A549 (cell line): ENCODE measurements around the gene ZNF697. TPM values are rescaled to one million over a fixed set of nuclear protein-coding genes. Genes with fewer than 3 reads are reported as not detected.

Experiments used
- ATAC-seq, 2 experiments: fragments of 200-7000 bp in 1 of 2; fragments of >200 bp in 1 of 2; cut with Nextera tagmentation in 1 of 2; cut with Tn5 transposase in 1 of 2; 3 replicates each; pipeline versions ENCODE4 v1.8.0 to v1.9.1; 2018 to 2020; ENCODE audit warnings: mild to moderate bottlenecking in 1 of 2, moderate library complexity in 1 of 2
- CTCF ChIA-PET: fragments of 300-600 bp; sonication (Branson Sonifier 250); formaldehyde crosslinking; extraction: SDS; loops from one replicate; lab custom pipeline; 2021; ENCODE audit warnings: antibody characterized with exemption, inconsistent platforms; lab: Yijun Ruan, JAX
- POLR2A ChIA-PET: fragments of 350-600 bp; formaldehyde crosslinking; extraction: SDS; loops from one replicate; lab custom pipeline; 2021; ENCODE audit warnings: antibody characterized with exemption, inconsistent platforms; lab: Yijun Ruan, JAX
- DNase-seq, 2 experiments: peaks; one replicate each; pipeline versions ENCODE4 v3.0.0 to v3.0.0-alpha.2; 2011 to 2016; ENCODE audit warnings: low read depth in 1 of 2, low spot score in 1 of 2
- FAIRE-seq: peaks from 2 replicates; lab custom pipeline; 2011; peaks lifted over from hg19 to GRCh38; lab: Jason Lieb, UNC
- H3K27ac ChIP-seq, 2 experiments: fragments of >200 bp; sonication (Bioruptor Twin); formaldehyde crosslinking; 3 replicates each; pipeline ENCODE4 v1.5.1; 2016 to 2017
- H3K4me1 ChIP-seq: fragments of >200 bp; sonication (Bioruptor Twin); formaldehyde crosslinking; 3 replicates; pipeline ENCODE4 v1.6.1; 2016
- H3K4me2 ChIP-seq: fragments of >200 bp; sonication (Bioruptor Twin); formaldehyde crosslinking; 3 replicates; pipeline ENCODE4 v1.6.1; 2016
- H3K4me3 ChIP-seq: fragments of >200 bp; sonication (Bioruptor Twin); formaldehyde crosslinking; 3 replicates; pipeline ENCODE4 v1.5.1; 2016
- H3K9me3 ChIP-seq: fragments of >200 bp; sonication (Bioruptor Twin); formaldehyde crosslinking; 3 replicates; pipeline ENCODE4 v1.6.1; 2016
- BHLHE40 ChIP-seq: IDR thresholded peaks from 2 replicates; pipeline ENCODE4 v1.6.1; 2012; ENCODE audit warnings: low read depth, low read length, inconsistent platforms
- CEBPB ChIP-seq, 2 experiments: fragments of >200 bp in 1 of 2; sonication (Bioruptor Twin) in 1 of 2; formaldehyde crosslinking in 1 of 2; IDR thresholded peaks; 2 replicates each; pipeline ENCODE4 v1.6.1; 2012 to 2016
- CTCF ChIP-seq: fragments of >200 bp; sonication (Bioruptor Twin); formaldehyde crosslinking; IDR thresholded peaks from 3 replicates; pipeline ENCODE4 v1.5.1; 2016
- EHMT2 ChIP-seq: fragments of 200-600 bp; sonication (generic); IDR thresholded peaks from 2 replicates; pipeline ENCODE4 v1.6.1; 2016; ENCODE audit warnings: antibody characterized with exemption, low read depth, mild to moderate bottlenecking, moderate library complexity
- ELK1 ChIP-seq: fragments of 150-350 bp; IDR thresholded peaks from 2 replicates; pipeline ENCODE4 v1.6.1; 2014; ENCODE audit warnings: low read depth, mild to moderate bottlenecking, low read length
- GATA3 ChIP-seq: IDR thresholded peaks from 2 replicates; pipeline ENCODE4 v1.6.1; 2012; ENCODE audit warnings: borderline replicate concordance
- HES2 ChIP-seq: fragments of >200 bp; sonication (Bioruptor Twin); formaldehyde crosslinking; IDR thresholded peaks from 2 replicates; pipeline ENCODE4 v1.6.1; 2016
- HEYL ChIP-seq: fragments of 250-450 bp; sonication (Bioruptor Pico); IDR thresholded peaks from 2 replicates; pipeline ENCODE4 v1.8.0; 2021; ENCODE audit warnings: mild to moderate bottlenecking, moderate library complexity
- HOXA7 ChIP-seq: fragments of 250-450 bp; sonication (Bioruptor Pico); IDR thresholded peaks from 2 replicates; pipeline ENCODE4 v1.5.0; 2020; ENCODE audit warnings: mild to moderate bottlenecking, moderate library complexity
- JUN ChIP-seq, 2 experiments: fragments of >200 bp; sonication (Bioruptor Twin); formaldehyde crosslinking; IDR thresholded peaks; 2 replicates in 1 of 2; 3 replicates in 1 of 2; pipeline ENCODE4 v1.6.1; 2016 to 2017
- MAFK ChIP-seq: fragments of 450-650 bp; IDR thresholded peaks from 2 replicates; pipeline ENCODE4 v1.6.1; 2014; ENCODE audit not compliant: partially characterized antibody
- MAZ ChIP-seq: fragments of 150-350 bp; IDR thresholded peaks from 2 replicates; pipeline ENCODE4 v1.6.1; 2014; ENCODE audit warnings: antibody characterized with exemption, low read depth, low read length, borderline replicate concordance
- MYC ChIP-seq: IDR thresholded peaks from 2 replicates; pipeline ENCODE4 v1.6.1; 2012; ENCODE audit warnings: mild to moderate bottlenecking, inconsistent platforms, low read length, improper control_type of control experiment, borderline replicate concordance
- NPAS2 ChIP-seq: fragments of 250-450 bp; sonication (Bioruptor Pico); IDR thresholded peaks from 2 replicates; pipeline ENCODE4 v1.8.0; 2022; ENCODE audit warnings: mild to moderate bottlenecking, moderate library complexity, borderline replicate concordance
- NR3C1 ChIP-seq: fragments of >200 bp; sonication (Bioruptor Twin); formaldehyde crosslinking; IDR thresholded peaks from 3 replicates; pipeline ENCODE4 v1.6.1; 2017
- RAD21 ChIP-seq, 2 experiments: fragments of >200 bp in 1 of 2; sonication (Bioruptor Twin) in 1 of 2; formaldehyde crosslinking in 1 of 2; IDR thresholded peaks in 1 of 2; conservative IDR thresholded peaks in 1 of 2; 2 replicates in 1 of 2; 3 replicates in 1 of 2; pipeline ENCODE4 v1.6.1; 2012 to 2018; ENCODE audit warnings: inconsistent platforms in 1 of 2
- REST ChIP-seq: fragments of 200-600 bp; sonication (generic); IDR thresholded peaks from 2 replicates; pipeline ENCODE4 v1.6.1; 2016; ENCODE audit warnings: antibody characterized with exemption, mild to moderate bottlenecking, moderate library complexity
- RNF2 ChIP-seq: fragments of 200-600 bp; sonication (generic); IDR thresholded peaks from 2 replicates; pipeline ENCODE4 v1.6.1; 2016; ENCODE audit warnings: low read depth, mild to moderate bottlenecking, antibody characterized with exemption, moderate library complexity, borderline replicate concordance
- SREBF2 ChIP-seq: fragments of 450-650 bp; IDR thresholded peaks from 2 replicates; pipeline ENCODE4 v1.6.1; 2014; ENCODE audit warnings: mild to moderate bottlenecking, moderate library complexity
- TFCP2L1 ChIP-seq: fragments of 250-450 bp; sonication (Bioruptor Pico); IDR thresholded peaks from 2 replicates; pipeline ENCODE4 v1.5.0; 2021; ENCODE audit warnings: mild to moderate bottlenecking
- ZNF302 ChIP-seq: fragments of 250-450 bp; sonication (Bioruptor Pico); IDR thresholded peaks from 2 replicates; pipeline ENCODE4 v1.9.0; 2021; ENCODE audit warnings: inconsistent platforms, mild to moderate bottlenecking, moderate library complexity
- ZSCAN20 ChIP-seq: fragments of 250-450 bp; sonication (Bioruptor Pico); IDR thresholded peaks from 2 replicates; pipeline ENCODE4 v1.8.0; 2022; ENCODE audit warnings: mild to moderate bottlenecking, moderate library complexity
- WGBS: methylation state at CpG from one replicate; pipeline ENCODE4 v1.1.6; 2017; ENCODE audit errors: missing lambda C conversion rate; 5-methylcytosine and 5-hydroxymethylcytosine counted together
- polyA plus RNA-seq, 4 experiments: library from polyadenylated mRNA; depleted of rRNA in 3 of 4; stranded (reverse); fragments of >200 nt; fragmentation: RNase III in 1 of 4; extraction: RNeasy Plus Mini Kit Qiagen cat#74134 plus additional on column Dnase treatment in 1 of 4; gene quantifications; 2 replicates in 3 of 4; 3 replicates in 1 of 4; pipeline ENCODE4 v1.2.3, GENCODE V29; 2011 to 2017

The ZNF697 gene
- polyA plus RNA-seq, 2 of the 4 experiments (the other 2 are of a cell fraction), result 2.2 to 2.6 TPM

DNA sequence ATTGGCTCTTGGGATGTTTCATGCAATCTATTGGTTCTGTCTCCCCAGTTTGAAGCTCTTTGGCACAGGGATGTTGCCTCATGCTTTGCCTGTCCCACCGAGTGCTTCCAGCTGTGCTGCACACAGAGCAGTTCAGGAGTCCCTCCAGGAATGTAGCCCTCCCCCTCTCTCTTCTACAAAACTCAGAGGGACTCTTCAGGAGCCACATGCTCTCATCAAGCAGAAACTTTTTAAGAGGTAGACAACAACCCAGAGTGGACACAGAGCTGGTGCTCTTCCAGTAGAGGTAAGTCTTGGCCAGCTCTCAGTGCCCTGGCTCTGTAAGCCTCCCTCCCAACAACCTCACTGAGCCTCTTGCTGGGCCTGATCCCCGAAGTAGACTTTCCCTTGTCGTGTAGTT is 11.6 kb upstream of the ZNF697 start (continued):
- TF ChIP-seq ELK1, result no peak
- TF ChIP-seq ZNF302, result no peak

GRCh38 chr1:119656410-119656955 is 8.4 kb upstream of the ZNF697 start:
- CTCF ChIA-PET, result interaction anchor here (1.0 to 6.6 kb wide), 3 partner anchors 20 to 108 kb away, joined by 4 to 42 read pairs (median 4); no protein-coding TSS in a partner anchor
- Histone ChIP-seq H3K27ac (no peak overlapping the region), H3K4me3 (no peak overlapping the region)
- DNase-seq, result no peak
- TF ChIP-seq SREBF2 (no peak), MYC (no peak), MAFK (no peak), MAZ (no peak), CTCF (no peak), HEYL (CRISPR knock-in tag) (no peak), TFCP2L1 (no peak), ZNF302 (no peak), HOXA7 (no peak), NPAS2 (CRISPR knock-in tag) (no peak), REST (no peak), ZSCAN20 (CRISPR knock-in tag) (no peak), NR3C1 (no peak), JUN (IDR thresholded peaks at IDR 0.05) (no peak), RNF2 (no peak), HES2 (no peak), EHMT2 (no peak)
- TF ChIP-seq, all 56 proteins: peak for 0
- WGBS, result 30% methylated on average over 5 of the region's 5 CpGs
- FAIRE-seq (no peak), ATAC-seq (no peak)
- Histone ChIP-seq H3K4me2 (no peak overlapping the region), H3K9me3 (no peaks in the 10 kb centered on the region), H3K4me1 (no peaks in the 10 kb centered on the region)
- POLR2A ChIA-PET, result no interaction called here

DNA sequence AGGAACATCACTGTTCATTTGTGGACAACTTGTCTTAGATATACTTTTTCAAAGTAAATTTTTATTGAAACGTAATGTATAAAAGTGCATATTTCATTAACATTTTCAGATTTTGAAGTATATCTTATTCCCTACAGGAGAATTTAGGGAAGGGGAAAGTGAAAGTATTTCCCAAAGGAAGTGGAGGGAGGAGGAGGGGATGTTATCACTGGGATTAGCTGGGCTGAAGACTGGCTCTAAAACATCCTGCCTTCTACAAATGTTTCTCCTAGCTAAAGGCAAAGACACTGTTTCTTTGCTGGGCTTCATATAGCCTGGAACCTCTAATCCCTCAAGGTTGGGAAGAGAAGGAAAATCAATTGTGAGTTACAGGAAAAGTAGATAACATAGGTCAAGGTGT is 7.1 kb upstream of the ZNF697 start:
- TF ChIP-seq BHLHE40, result no peak
- no peak for TF ChIP-seq RAD21 (conservative IDR thresholded peaks at IDR 0.05 in 1 of 2, IDR thresholded peaks at IDR 0.05 in 1 of 2)
- TF ChIP-seq ZNF302, result no peak
- TF ChIP-seq CEBPB (IDR thresholded peaks at IDR 0.05), result no peak
- no peak for TF ChIP-seq GATA3
- TF ChIP-seq, all 56 proteins: peak for 0

More for the DNA sequence above, 7.1 kb upstream of the ZNF697 start:
- H3K4me3 ChIP-seq, result no peak overlapping the region
- ChIA-PET CTCF (interaction anchor here (1.0 to 6.6 kb wide), 6 partner anchors 9 to 282 kb away, joined by 3 to 42 read pairs (median 5); no protein-coding TSS in a partner anchor), POLR2A (no interaction called here)
- H3K4me2 ChIP-seq, result no peak overlapping the region
- ATAC-seq, result no peak
- H3K4me1 ChIP-seq, result no peaks in the 10 kb centered on the region
- FAIRE-seq, result no peak
- no peaks in the 10 kb centered on the region for H3K9me3 ChIP-seq
- no peak overlapping the region for H3K27ac ChIP-seq
- 10% methylated on average over 1 of the region's 1 CpG for WGBS
- no peak for DNase-seq
